GM12878 (cell line): ENCODE results near the gene PDE6C. TPM values are rescaled to one million over a fixed set of nuclear protein-coding genes. Genes with fewer than 3 reads are reported as not detected.

Experiments used
- ATAC-seq: fragments of 200-7000 bp; cut with Tn5 transposase; 3 replicates; pipeline ENCODE4 v1.9.1; 2020; ENCODE audit warnings: mild to moderate bottlenecking, moderate library complexity
- BruUV-seq: library from RNA; stranded (reverse); fragments of 400-500 nt; replicated peaks from 2 replicates; lab custom pipeline; 2021; lab: Mats Ljungman, UMichigan
- CTCF ChIA-PET: fragments of 300-600 bp; sonication (Branson Sonifier 250); formaldehyde crosslinking; extraction: SDS; loops from one replicate; lab custom pipeline; 2021; ENCODE audit warnings: inconsistent platforms; lab: Yijun Ruan, JAX
- POLR2A ChIA-PET: fragments of 350-600 bp; formaldehyde crosslinking; extraction: SDS; loops from one replicate; lab custom pipeline; 2021; ENCODE audit warnings: inconsistent platforms; lab: Charles Lee
- RAD21 ChIA-PET: fragments of 300-600 bp; sonication (Branson Sonifier 250); formaldehyde crosslinking; loops from one replicate; lab custom pipeline; 2023; ENCODE audit warnings: antibody characterized with exemption; ENCODE audit not compliant: unreplicated experiment; lab: Charles Lee
- SMC1A ChIA-PET: fragments of 300-600 bp; sonication (Branson Sonifier 250); formaldehyde crosslinking; loops from one replicate; lab custom pipeline; 2023; ENCODE audit not compliant: unreplicated experiment, uncharacterized antibody; lab: Charles Lee
- DNase-seq: peaks from one replicate; pipeline ENCODE4 v3.0.0-alpha.2; 2011; ENCODE audit warnings: low read depth, low spot score
- FAIRE-seq: peaks from 3 replicates; lab custom pipeline; 2011; peaks lifted over from hg19 to GRCh38; lab: Jason Lieb, UNC
- H2AFZ ChIP-seq: 2 replicates; pipeline ENCODE4 v1.6.0; 2011; ENCODE audit warnings: low read depth, low read length, control low read depth; ENCODE audit not compliant: control insufficient read depth
- H3K27ac ChIP-seq: 2 replicates; pipeline ENCODE4 v1.5.1; 2011; ENCODE audit warnings: control low read depth; ENCODE audit not compliant: control insufficient read depth, insufficient read depth
- H3K27me3 ChIP-seq, 2 experiments: replicated peaks in 1 of 2; 2 replicates each; pipeline versions ENCODE4 v1.6.0 to v1.6.1; 2011; ENCODE audit warnings: low read length in 1 of 2; ENCODE audit not compliant: control insufficient read depth in 2 of 2, insufficient read depth in 2 of 2
- H3K36me3 ChIP-seq, 2 experiments: 2 replicates each; pipeline ENCODE4 v1.5.1; 2011; ENCODE audit warnings: low read length in 1 of 2; ENCODE audit not compliant: control insufficient read depth in 2 of 2, insufficient read depth in 2 of 2
- H3K4me1 ChIP-seq: 2 replicates; pipeline ENCODE4 v1.6.1; 2011; ENCODE audit warnings: mild to moderate bottlenecking, low read length, moderate library complexity, mixed read lengths; ENCODE audit not compliant: control insufficient read depth, insufficient read depth
- H3K4me2 ChIP-seq: 2 replicates; pipeline ENCODE4 v1.6.0; 2011; ENCODE audit warnings: control low read depth; ENCODE audit not compliant: control insufficient read depth, insufficient read depth
- H3K4me3 ChIP-seq: fragments of 200-600 bp; sonication (generic); 2 replicates; pipeline ENCODE4 v1.5.1; 2016
- H3K79me2 ChIP-seq: 2 replicates; pipeline ENCODE4 v1.6.0; 2011; ENCODE audit warnings: low read length; ENCODE audit not compliant: control insufficient read depth, insufficient read depth
- H3K9ac ChIP-seq: 2 replicates; pipeline ENCODE4 v1.8.0; 2011; ENCODE audit warnings: low read length, control low read depth, mixed read lengths; ENCODE audit not compliant: control insufficient read depth, insufficient read depth
- H3K9me3 ChIP-seq: replicated peaks from 3 replicates; pipeline ENCODE4 v1.5.1; 2011; ENCODE audit warnings: mild to moderate bottlenecking, low read length; ENCODE audit not compliant: control insufficient read depth, insufficient read depth
- H4K20me1 ChIP-seq: 2 replicates; pipeline ENCODE4 v1.6.0; 2011; ENCODE audit not compliant: control insufficient read depth, insufficient read depth
- HDAC6 ChIP-seq: fragments of 200-600 bp; sonication (generic); IDR thresholded peaks from one replicate; pipeline ENCODE4 v1.8.0; 2017; ENCODE audit warnings: antibody characterized with exemption; ENCODE audit not compliant: unreplicated experiment
- WGBS: methylation state at CpG from one replicate; pipeline ENCODE4 v1.1.6; 2016; ENCODE audit warnings: low lambda C conversion rate; ENCODE audit not compliant: insufficient replicate concordance, insufficient coverage; ENCODE audit errors: missing lambda C conversion rate; 5-methylcytosine and 5-hydroxymethylcytosine counted together
- in situ Hi-C: fragments of 300-500 bp; cut with MboI; formaldehyde crosslinking; loops from 9 replicates; pipeline ENCODE4 v1.14.3; 2018; ENCODE audit warnings: mixed read lengths
- intact Hi-C: fragments of 100-400 bp; cut with micrococcal nuclease; formaldehyde crosslinking; loops from one replicate; pipeline ENCODE4 v1.14.2; 2022; ENCODE audit not compliant: unreplicated experiment
- polyA plus RNA-seq, 11 experiments: library from polyadenylated mRNA; depleted of rRNA in 4 of 11; unstranded in 6 of 11; stranded (reverse) in 5 of 11; fragments of >200 nt; fragmentation: Nextera tagmentation in 4 of 11; fragmentation: Illumina TruSeq in 1 of 11; extraction: Ambion mirVana in 4 of 11; extraction: Trizol in 1 of 11; gene quantifications; 1 replicate in 1 of 11; 2 replicates in 10 of 11; pipeline versions ENCODE4 v1.2.1 to v1.2.3, GENCODE V29; 2011 to 2016; ENCODE audit warnings: inconsistent platforms in 2 of 11, missing spikeins in 2 of 11, low read depth in 1 of 11
- total RNA-seq, 4 experiments: library from RNA; depleted of rRNA in 3 of 4; stranded (reverse); fragments of >200 nt in 3 of 4; fragmentation: Illumina TruSeq in 1 of 4; extraction: Trizol in 1 of 4; gene quantifications; 2 replicates each; pipeline versions ENCODE4 v1.2.1 to v1.2.3, GENCODE V29; 2013 to 2021
- TF ChIP-seq, protein P1 (sequence below): fragments of 450-650 bp; IDR thresholded peaks from 2 replicates; pipeline ENCODE4 v1.6.1; 2017; ENCODE audit warnings: mild to moderate bottlenecking, low read depth, inconsistent platforms; ENCODE audit not compliant: poor library complexity, severe bottlenecking

PDE6C gene
- total and polyA plus RNA-seq, 10 of the 15 experiments (the other 5 are each of a cell fraction or from before 2014, with no cell fraction given), result not detected

DNA sequence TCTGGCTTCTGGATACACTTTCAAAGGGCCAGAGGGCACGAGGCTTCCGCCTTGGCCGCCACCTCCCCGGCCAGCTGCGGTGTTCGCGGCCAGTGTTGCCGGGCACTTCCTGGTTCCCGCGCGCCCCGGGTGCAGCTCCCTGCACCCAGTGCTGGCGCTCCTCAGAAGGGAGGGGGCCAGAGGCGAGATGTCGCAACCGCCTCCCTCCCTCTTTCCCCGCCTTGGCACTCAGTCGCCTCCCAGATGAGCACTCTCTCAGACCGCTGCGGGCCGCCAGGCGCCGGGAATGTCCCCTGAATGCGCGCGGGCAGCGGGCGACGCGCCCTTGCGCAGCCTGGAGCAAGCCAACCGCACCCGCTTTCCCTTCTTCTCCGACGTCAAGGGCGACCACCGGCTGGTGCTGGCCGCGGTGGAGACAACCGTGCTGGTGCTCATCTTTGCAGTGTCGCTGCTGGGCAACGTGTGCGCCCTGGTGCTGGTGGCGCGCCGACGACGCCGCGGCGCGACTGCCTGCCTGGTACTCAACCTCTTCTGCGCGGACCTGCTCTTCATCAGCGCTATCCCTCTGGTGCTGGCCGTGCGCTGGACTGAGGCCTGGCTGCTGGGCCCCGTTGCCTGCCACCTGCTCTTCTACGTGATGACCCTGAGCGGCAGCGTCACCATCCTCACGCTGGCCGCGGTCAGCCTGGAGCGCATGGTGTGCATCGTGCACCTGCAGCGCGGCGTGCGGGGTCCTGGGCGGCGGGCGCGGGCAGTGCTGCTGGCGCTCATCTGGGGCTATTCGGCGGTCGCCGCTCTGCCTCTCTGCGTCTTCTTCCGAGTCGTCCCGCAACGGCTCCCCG, 45.7 kb upstream of the PDE6C start, which contains the start of gene FFAR4:
TSS of gene FFAR4 (plus strand) at position 231 of the 842 bp plus-strand sequence. CDS start at position 287, 56 bp downstream.
- ChIA-PET POLR2A (no interaction called here), RAD21 (no interaction called here), CTCF (interaction anchor here (1.3 kb wide), 1 partner anchor 12 kb away, joined by 4 read pairs; no protein-coding TSS in a partner anchor), SMC1A (no interaction called here)
- no peaks in the 10 kb centered on the region for H3K4me1 ChIP-seq
- intact Hi-C loops, result no loop called here
- no peaks in the 10 kb centered on the region for H3K36me3 ChIP-seq
- no peaks in the 10 kb centered on the region for H3K9me3 ChIP-seq
- no peak within 1 kb of the TSS for H2AFZ ChIP-seq
- DNase-seq (no peak), ATAC-seq (no peak), FAIRE-seq (no peak)
- H3K79me2 ChIP-seq, result no peaks in the 10 kb centered on the region
- H3K4me3 ChIP-seq, result no peak within 1 kb of the TSS
- H3K9ac ChIP-seq, result no peak within 1 kb of the TSS
- H3K27me3 ChIP-seq, result peaks cover 3 to 7% of the 10 kb centered on the region in 2 experiments
- peak; percentile 90 for TF ChIP-seq HDAC6
- TF ChIP-seq, protein P1, sequence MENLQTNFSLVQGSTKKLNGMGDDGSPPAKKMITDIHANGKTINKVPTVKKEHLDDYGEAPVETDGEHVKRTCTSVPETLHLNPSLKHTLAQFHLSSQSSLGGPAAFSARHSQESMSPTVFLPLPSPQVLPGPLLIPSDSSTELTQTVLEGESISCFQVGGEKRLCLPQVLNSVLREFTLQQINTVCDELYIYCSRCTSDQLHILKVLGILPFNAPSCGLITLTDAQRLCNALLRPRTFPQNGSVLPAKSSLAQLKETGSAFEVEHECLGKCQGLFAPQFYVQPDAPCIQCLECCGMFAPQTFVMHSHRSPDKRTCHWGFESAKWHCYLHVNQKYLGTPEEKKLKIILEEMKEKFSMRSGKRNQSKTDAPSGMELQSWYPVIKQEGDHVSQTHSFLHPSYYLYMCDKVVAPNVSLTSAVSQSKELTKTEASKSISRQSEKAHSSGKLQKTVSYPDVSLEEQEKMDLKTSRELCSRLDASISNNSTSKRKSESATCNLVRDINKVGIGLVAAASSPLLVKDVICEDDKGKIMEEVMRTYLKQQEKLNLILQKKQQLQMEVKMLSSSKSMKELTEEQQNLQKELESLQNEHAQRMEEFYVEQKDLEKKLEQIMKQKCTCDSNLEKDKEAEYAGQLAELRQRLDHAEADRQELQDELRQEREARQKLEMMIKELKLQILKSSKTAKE, result no peak
- WGBS, result 32% methylated on average over 85 of the region's 85 CpGs
- H3K27ac ChIP-seq, result no peak within 1 kb of the TSS
- no peaks in the 10 kb centered on the region for H4K20me1 ChIP-seq
- BruUV-seq, result no TSS peak
- in situ Hi-C loops, result no loop called here
- no peak within 1 kb of the TSS for H3K4me2 ChIP-seq
